ENCODE measurements around the gene DOCK2.
"Not testable (repeated sequence)": the region's sequence is repeated elsewhere in the genome, so short reads cannot be mapped to it uniquely, and the experiment has no call there.

Gene DOCK2

GRCh38 chr5:170070556-170071412 lies 433.7 kb downstream of the DOCK2 start:
- no peak for DNase-seq

GRCh38 chr5:170071748-170072147 lies 434.7 kb downstream of the DOCK2 start:
- no peak for DNase-seq

- no peak for DNase-seq
Observed at GRCh38 chr5:170075696-170076095, 438.6 kb downstream of the DOCK2 start.

- DNase-seq: no peak
Observed at GRCh38 chr5:170076211-170076610, 439.1 kb downstream of the DOCK2 start.

GRCh38 chr5:170076739-170077138 lies 439.7 kb downstream of the DOCK2 start:
- no peak for DNase-seq

- no peak for DNase-seq
Observed at GRCh38 chr5:170077526-170077925, 440.5 kb downstream of the DOCK2 start.

GRCh38 chr5:170078458-170078857 lies 441.4 kb downstream of the DOCK2 start:
- DNase-seq: no peak

- no peak for DNase-seq
Observed at GRCh38 chr5:170078931-170079330, 441.9 kb downstream of the DOCK2 start.

- no peak for DNase-seq
Observed at GRCh38 chr5:170080217-170080616, 443.1 kb downstream of the DOCK2 start.

GRCh38 chr5:170080786-170081445 lies 443.8 kb downstream of the DOCK2 start:
- DNase-seq: no peak

GRCh38 chr5:170081616-170082015 lies 444.5 kb downstream of the DOCK2 start:
- DNase-seq: no peak

GRCh38 chr5:170082701-170083100 lies 445.6 kb downstream of the DOCK2 start:
- no peak for DNase-seq

- DNase-seq: no peak
Observed at GRCh38 chr5:170087168-170087817, 450.2 kb downstream of the DOCK2 start.

- no peak for DNase-seq
Observed at GRCh38 chr5:170092455-170093101, 455.5 kb downstream of the DOCK2 start.

- not testable (repeated sequence) for DNase-seq
Observed at GRCh38 chr5:170094329-170094728, 457.3 kb downstream of the DOCK2 start.

GRCh38 chr5:170095646-170096045 lies 458.6 kb downstream of the DOCK2 start:
- no peak for DNase-seq

GRCh38 chr5:170097934-170098333 lies 460.9 kb downstream of the DOCK2 start:
- no peak for DNase-seq

GRCh38 chr5:170100066-170100943 lies 463.2 kb downstream of the DOCK2 start:
- DNase-seq: peak; percentile 31 to 68 (median 48)

- no peak for DNase-seq
Observed at GRCh38 chr5:170103447-170103846, 466.4 kb downstream of the DOCK2 start.

GRCh38 chr5:170104299-170104698 lies 467.2 kb downstream of the DOCK2 start:
- no peak for DNase-seq

- no peak for DNase-seq
Observed at GRCh38 chr5:170104710-170105109, 467.6 kb downstream of the DOCK2 start.
